LNCAP (cell line): ENCODE results near the gene GPD1.

ENCODE experiments used
- CTCF ChIP-seq: fragments of 450-650 bp; IDR thresholded peaks from 2 replicates; pipeline ENCODE4 v1.5.1; 2017; ENCODE audit warnings: mild to moderate bottlenecking

Gene GPD1

GRCh38 chr12:50075808-50076170 lies 28.0 kb upstream of the GPD1 start:
- TF ChIP-seq CTCF, result no peak

- no peak for TF ChIP-seq CTCF
Observed at GRCh38 chr12:50077099-50077498, 26.7 kb upstream of the GPD1 start.

- TF ChIP-seq CTCF, result no peak
Observed at GRCh38 chr12:50078281-50078680, 25.5 kb upstream of the GPD1 start.

- TF ChIP-seq CTCF, result no peak
Observed at GRCh38 chr12:50079771-50080170, 24.0 kb upstream of the GPD1 start.

- no peak for TF ChIP-seq CTCF
Observed at GRCh38 chr12:50081096-50081808, 22.6 kb upstream of the GPD1 start.

- no peak for TF ChIP-seq CTCF
Observed at GRCh38 chr12:50082644-50083043, 21.2 kb upstream of the GPD1 start.

GRCh38 chr12:50083301-50083700 lies 20.5 kb upstream of the GPD1 start:
- TF ChIP-seq CTCF, result no peak
